Smooth muscle cell (in vitro differentiated cells): Measurements from ENCODE around the gene TMOD1. TPM values are rescaled to one million over a fixed set of nuclear protein-coding genes. Genes with fewer than 3 reads are reported as not detected.

ENCODE experiments used
- DNase-seq: peaks from one replicate; lab custom pipeline; 2025; ENCODE audit not compliant: unreplicated experiment; lab: John Stamatoyannopoulos, UW
- H2AFZ ChIP-seq: fragments of 200-600 bp; sonication (generic); 2 replicates; pipeline ENCODE4 v1.6.0; 2016; ENCODE audit warnings: antibody characterized with exemption, low read depth, mild to moderate bottlenecking
- H3F3A ChIP-seq: fragments of 200-600 bp; sonication (generic); 2 replicates; pipeline ENCODE4 v1.6.0; 2017; ENCODE audit warnings: antibody characterized with exemption, low read depth
- H3K27ac ChIP-seq: fragments of 200-600 bp; sonication (generic); 2 replicates; pipeline ENCODE4 v1.5.1; 2016; ENCODE audit warnings: low read depth, mild to moderate bottlenecking
- H3K27me3 ChIP-seq: fragments of 200-600 bp; sonication (generic); 2 replicates; pipeline ENCODE4 v1.6.1; 2016; ENCODE audit warnings: low read depth, mild to moderate bottlenecking
- H3K36me3 ChIP-seq: fragments of 200-600 bp; sonication (generic); 2 replicates; pipeline ENCODE4 v1.5.1; 2016; ENCODE audit warnings: low read depth
- H3K4me1 ChIP-seq: fragments of 200-600 bp; sonication (generic); 2 replicates; pipeline ENCODE4 v1.5.1; 2016; ENCODE audit warnings: low read depth
- H3K4me2 ChIP-seq: fragments of 200-600 bp; sonication (generic); 2 replicates; pipeline ENCODE4 v1.6.0; 2016; ENCODE audit warnings: mild to moderate bottlenecking
- H3K4me3 ChIP-seq: fragments of 200-600 bp; sonication (generic); 2 replicates; pipeline ENCODE4 v1.5.1; 2016; ENCODE audit warnings: mild to moderate bottlenecking
- H3K79me2 ChIP-seq: fragments of 200-600 bp; sonication (generic); 2 replicates; pipeline ENCODE4 v1.6.0; 2016; ENCODE audit warnings: low read depth, mild to moderate bottlenecking
- H3K9ac ChIP-seq: fragments of 200-600 bp; sonication (generic); 2 replicates; pipeline ENCODE4 v1.6.0; 2016; ENCODE audit warnings: low read depth
- H3K9me3 ChIP-seq: fragments of 200-600 bp; sonication (generic); replicated peaks from 2 replicates; pipeline ENCODE4 v1.5.1; 2016; ENCODE audit warnings: low read depth
- H4K20me1 ChIP-seq: fragments of 200-600 bp; sonication (generic); 2 replicates; pipeline ENCODE4 v1.6.0; 2016; ENCODE audit warnings: low read depth
- CTCF ChIP-seq: fragments of 200-600 bp; sonication (generic); IDR thresholded peaks from 2 replicates; pipeline ENCODE4 v1.5.1; 2017; ENCODE audit warnings: borderline replicate concordance, mild to moderate bottlenecking, antibody characterized with exemption; ENCODE audit not compliant: insufficient read depth, poor library complexity, severe bottlenecking
- WGBS: methylation state at CpG from one replicate; pipeline ENCODE4 v1.1.7; 2016; ENCODE audit warnings: low lambda C conversion rate; 5-methylcytosine and 5-hydroxymethylcytosine counted together
- polyA plus RNA-seq: library from polyadenylated mRNA; unstranded; fragments of >200 nt; fragmentation: Nextera tagmentation; extraction: Ambion mirVana; gene quantifications from 2 replicates; pipeline ENCODE4 v1.2.1, GENCODE V29; 2016
- total RNA-seq: library from RNA; depleted of rRNA; stranded (reverse); fragments of >200 nt; gene quantifications from 2 replicates; pipeline ENCODE4 v1.2.3, GENCODE V29; 2014

Gene TMOD1
- total and polyA plus RNA-seq, 2 experiments from 2014 or later = 0.18 to 0.19 TPM

- TF ChIP-seq CTCF = no peak
- Histone ChIP-seq H3K27ac (no peak overlapping the region), H3K9ac (no peak overlapping the region), H2AFZ (no peak overlapping the region), H3K4me3 (no peak overlapping the region), H3K27me3 (no peaks in the 10 kb centered on the region), H3K36me3 (no peaks in the 10 kb centered on the region), H3K79me2 (no peaks in the 10 kb centered on the region), H3K4me1 (no peaks in the 10 kb centered on the region), H3K4me2 (no peak overlapping the region), H3K9me3 (no peaks in the 10 kb centered on the region), H4K20me1 (no peaks in the 10 kb centered on the region), H3F3A (no peaks in the 10 kb centered on the region)
- 95% methylated on average over 10 of the region's 10 CpGs for WGBS
- DNase-seq = no peak
Measured at GRCh38 chr9:97556036-97556720, 54.7 kb downstream of the TMOD1 start.

GRCh38 chr9:97556721-97557605 is 55.5 kb downstream of the TMOD1 start:
- Histone ChIP-seq H4K20me1 (no peaks in the 10 kb centered on the region), H2AFZ (no peak overlapping the region), H3K79me2 (no peaks in the 10 kb centered on the region), H3K36me3 (no peaks in the 10 kb centered on the region), H3K27me3 (no peaks in the 10 kb centered on the region), H3K9me3 (no peaks in the 10 kb centered on the region), H3K27ac (no peak overlapping the region), H3F3A (no peaks in the 10 kb centered on the region), H3K9ac (no peak overlapping the region), H3K4me3 (no peak overlapping the region), H3K4me1 (no peaks in the 10 kb centered on the region), H3K4me2 (no peak overlapping the region)
- no peak for TF ChIP-seq CTCF
- DNase-seq = no peak
- 88% methylated on average over 15 of the region's 15 CpGs for WGBS

- Histone ChIP-seq H3F3A (no peaks in the 10 kb centered on the region), H3K4me2 (no peak overlapping the region), H3K27me3 (no peaks in the 10 kb centered on the region), H3K4me3 (no peak overlapping the region), H3K9ac (no peak overlapping the region), H3K4me1 (no peaks in the 10 kb centered on the region), H3K27ac (no peak overlapping the region), H3K9me3 (no peaks in the 10 kb centered on the region), H2AFZ (no peak overlapping the region), H4K20me1 (no peaks in the 10 kb centered on the region), H3K36me3 (no peaks in the 10 kb centered on the region), H3K79me2 (no peaks in the 10 kb centered on the region)
- no peak for TF ChIP-seq CTCF
- WGBS = 90% methylated on average over 7 of the region's 7 CpGs
- no peak for DNase-seq
Measured at GRCh38 chr9:97557606-97558095, 56.2 kb downstream of the TMOD1 start.
